ENCODE results near the gene MAT2B.

Gene MAT2B

DNA sequence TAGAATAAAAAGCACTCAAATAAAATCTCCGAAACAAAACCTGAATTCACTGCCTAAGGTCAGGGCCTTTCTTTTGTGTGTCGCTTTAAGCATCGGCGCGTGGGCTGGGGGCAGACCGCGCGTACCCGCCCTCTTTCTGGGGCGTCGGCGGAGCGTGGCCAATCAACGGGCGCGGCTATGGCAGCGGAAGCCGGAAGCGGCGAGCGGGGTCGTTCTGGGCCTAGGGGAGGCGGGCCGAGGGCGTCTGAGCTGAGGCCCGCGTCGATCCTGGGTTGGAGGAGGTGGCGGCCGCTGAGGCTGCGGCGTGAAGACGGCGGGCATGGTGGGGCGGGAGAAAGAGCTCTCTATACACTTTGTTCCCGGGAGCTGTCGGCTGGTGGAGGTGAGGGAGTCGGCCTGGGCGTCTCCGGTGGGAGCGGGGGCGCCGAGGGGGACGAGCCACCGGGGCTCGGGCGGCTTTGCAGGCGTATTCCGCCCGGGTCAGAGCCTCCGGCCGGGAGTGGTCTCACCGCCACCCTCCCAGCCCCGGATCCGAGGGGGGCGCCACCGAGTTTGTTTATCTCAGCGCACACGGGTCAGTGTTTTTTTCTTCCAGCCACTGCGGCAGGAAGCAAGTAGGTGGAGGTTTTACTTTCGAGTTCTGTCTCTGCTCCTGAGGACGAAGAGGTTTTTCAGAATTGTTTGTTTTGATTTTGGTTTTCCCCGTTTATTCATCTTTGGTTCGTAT, at the start of gene MAT2B:
Gene MAT2B (plus strand): TSS at position 252 of the 727 bp plus-strand sequence. CDS start 68 bp downstream, at position 320.
- H3K27ac ChIP-seq = peak within 1 kb of the TSS; percentile 94 to 98
- TF ChIP-seq, protein P1, sequence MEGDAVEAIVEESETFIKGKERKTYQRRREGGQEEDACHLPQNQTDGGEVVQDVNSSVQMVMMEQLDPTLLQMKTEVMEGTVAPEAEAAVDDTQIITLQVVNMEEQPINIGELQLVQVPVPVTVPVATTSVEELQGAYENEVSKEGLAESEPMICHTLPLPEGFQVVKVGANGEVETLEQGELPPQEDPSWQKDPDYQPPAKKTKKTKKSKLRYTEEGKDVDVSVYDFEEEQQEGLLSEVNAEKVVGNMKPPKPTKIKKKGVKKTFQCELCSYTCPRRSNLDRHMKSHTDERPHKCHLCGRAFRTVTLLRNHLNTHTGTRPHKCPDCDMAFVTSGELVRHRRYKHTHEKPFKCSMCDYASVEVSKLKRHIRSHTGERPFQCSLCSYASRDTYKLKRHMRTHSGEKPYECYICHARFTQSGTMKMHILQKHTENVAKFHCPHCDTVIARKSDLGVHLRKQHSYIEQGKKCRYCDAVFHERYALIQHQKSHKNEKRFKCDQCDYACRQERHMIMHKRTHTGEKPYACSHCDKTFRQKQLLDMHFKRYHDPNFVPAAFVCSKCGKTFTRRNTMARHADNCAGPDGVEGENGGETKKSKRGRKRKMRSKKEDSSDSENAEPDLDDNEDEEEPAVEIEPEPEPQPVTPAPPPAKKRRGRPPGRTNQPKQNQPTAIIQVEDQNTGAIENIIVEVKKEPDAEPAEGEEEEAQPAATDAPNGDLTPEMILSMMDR (IDR thresholded peaks at IDR 0.05) = no peak
- DNase-seq (ENCODE audit: low spot score) = peak; percentile 95
- H3K4me3 ChIP-seq = peak within 1 kb of the TSS; percentile 75

DNA sequence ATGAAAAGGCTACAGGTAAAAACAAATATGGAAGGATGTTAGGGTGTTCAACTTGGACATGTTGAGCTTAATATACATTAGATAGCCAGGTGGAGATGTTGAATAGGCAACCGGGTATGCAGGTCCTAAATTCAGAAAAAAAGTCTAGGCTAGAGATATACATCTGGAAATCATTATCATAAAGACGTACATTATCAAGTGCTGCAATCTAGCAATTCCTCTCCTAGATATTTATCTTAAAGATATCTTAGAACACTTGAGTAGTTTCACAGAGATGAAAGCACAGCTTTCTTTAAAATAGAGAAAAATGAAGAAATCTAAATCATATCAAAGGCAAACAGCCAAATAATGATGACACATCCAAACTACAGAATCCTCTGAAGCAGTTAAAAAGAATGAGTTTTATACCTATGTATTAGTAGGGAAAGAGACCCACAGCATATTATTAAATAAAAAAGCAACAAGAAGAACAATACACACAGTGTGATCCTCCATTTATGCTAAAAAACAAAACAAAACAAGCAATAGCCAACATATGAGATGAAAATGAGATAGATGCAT, 49.3 kb upstream of the MAT2B start:
- no peak for DNase-seq (ENCODE audit: low spot score)
- TF ChIP-seq, protein P1 (IDR thresholded peaks at IDR 0.05) = no peak
- Histone ChIP-seq H3K4me3 (no peak overlapping the region), H3K27ac (no peak overlapping the region)

DNA sequence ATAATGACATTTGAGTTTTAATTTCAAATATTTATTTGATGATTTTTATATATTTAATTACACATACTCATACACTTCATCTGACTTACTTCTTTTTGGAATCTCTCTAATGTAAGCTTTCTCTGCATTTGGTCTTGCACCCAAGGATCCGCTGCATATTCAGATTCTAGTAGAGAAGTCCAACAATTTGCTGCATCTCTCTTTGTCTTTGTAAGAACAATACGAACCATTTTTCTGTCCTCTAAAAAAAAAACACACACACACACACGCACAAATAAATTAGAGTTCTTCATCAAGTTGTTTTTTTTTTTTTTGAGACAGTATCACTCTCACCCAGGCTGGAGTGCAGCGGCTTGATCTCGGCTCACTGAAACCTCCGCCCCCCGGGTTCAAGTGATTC, 48.6 kb upstream of the MAT2B start:
- TF ChIP-seq, protein P1 (IDR thresholded peaks at IDR 0.05) = no peak
- Histone ChIP-seq H3K27ac (no peak overlapping the region), H3K4me3 (no peak overlapping the region)
- no peak for DNase-seq (ENCODE audit: low spot score)

DNA sequence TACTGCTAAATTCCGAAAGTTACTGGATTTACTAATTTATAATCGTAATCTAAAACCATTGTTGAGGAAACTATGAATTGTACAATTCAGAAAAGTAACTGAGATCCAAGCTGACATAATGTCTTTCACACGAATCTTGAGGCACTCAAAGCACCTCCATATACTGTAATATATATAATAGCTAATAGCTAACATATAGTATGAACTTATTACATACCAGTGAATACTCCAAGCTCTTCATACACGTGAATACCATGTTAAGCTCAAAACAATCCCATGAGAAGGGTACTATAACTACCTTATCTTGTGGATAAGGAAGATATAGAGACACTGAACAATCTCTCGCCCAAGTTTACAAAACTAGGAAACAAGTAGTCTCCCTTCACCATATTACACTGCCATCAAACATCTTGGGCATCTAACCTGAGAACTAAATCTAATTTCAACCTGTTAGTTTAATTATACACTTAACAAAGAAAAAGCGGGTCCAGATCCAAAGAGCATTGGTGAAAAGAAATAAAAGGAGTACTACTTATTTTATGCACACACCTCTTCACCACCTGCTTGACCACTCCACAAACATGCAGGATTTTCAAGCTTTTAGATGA, 46.5 kb upstream of the MAT2B start:
- H3K4me3 ChIP-seq = peak overlapping the region; percentile 84
- TF ChIP-seq, protein P1 (IDR thresholded peaks at IDR 0.05) = no peak

DNA sequence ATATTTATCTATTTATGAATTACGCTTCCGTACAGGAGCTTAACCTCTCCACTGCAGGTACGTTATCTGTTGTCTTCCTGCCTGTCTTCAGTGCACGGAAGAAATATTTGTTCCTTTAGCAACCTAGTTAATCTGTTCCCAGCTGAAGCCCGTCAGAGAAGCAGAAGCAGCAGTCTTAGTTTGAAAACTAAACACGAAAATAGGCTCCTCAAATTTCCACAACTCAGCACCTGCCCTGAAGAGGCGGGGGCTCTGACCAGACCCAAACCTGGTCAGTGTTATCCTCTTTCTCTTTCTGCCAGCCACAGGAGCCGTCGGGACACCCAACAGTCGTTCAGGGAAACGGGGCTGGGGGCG, 46.0 kb upstream of the MAT2B start:
- TF ChIP-seq, protein P1 (IDR thresholded peaks at IDR 0.05) = no peak
- no peak for DNase-seq (ENCODE audit: low spot score)
- H3K4me3 ChIP-seq = peak overlapping the region; percentile 84
- H3K27ac ChIP-seq = peak overlapping the region; percentile 96

More for the DNA sequence above, 46.5 kb upstream of the MAT2B start:
- peak overlapping the region in 1 of 2 donors; percentile 96 for H3K27ac ChIP-seq
- no peak for DNase-seq (ENCODE audit: low spot score)

DNA sequence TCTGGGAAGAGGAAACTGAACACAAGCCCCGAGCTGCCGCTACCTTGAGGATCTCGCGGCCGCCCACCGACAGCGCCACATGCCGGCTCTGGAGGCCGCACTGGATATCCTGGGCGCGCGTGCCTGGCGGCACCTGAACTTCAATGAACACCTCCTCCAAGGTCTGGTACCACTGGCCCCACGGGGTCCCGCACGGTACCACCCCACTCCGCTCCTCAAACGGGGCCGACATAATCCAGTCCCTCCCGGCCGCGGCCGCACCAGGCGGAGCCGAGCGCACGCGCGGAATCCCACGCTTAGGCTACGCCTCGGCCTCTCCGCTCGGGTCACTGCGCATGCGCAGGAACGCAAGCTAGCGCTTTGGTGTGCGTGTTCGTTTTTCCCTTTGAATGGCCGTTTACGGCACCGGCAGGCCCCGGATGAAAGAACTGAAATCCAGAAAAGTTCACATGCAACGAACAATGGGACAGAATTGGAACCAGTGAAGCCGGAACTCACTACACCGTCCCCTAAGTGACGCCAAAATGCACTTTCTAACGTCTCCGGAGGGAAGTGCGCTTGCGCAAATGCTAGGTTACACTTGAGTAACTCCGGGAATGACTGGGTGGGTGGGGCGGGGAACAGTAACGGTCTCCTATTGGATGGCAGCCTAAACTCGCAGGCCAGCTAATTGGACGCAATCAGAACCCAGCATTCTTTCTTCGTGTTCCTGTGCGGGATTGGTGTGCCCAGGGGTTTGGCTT, 45.4 kb upstream of the MAT2B start, which contains the start of gene NUDCD2:
Gene NUDCD2 (minus strand): TSS at position 284 of the 743 bp plus-strand sequence. CDS start 52 bp downstream, at position 232.
- peak; percentile 98 for DNase-seq (ENCODE audit: low spot score)
- peak within 1 kb of the TSS; percentile 96 for H3K27ac ChIP-seq
- TF ChIP-seq, protein P1 (IDR thresholded peaks at IDR 0.05) = no peak
- H3K4me3 ChIP-seq = peak within 1 kb of the TSS; percentile 84
